HCT116 (cell line): ENCODE measurements around the gene TECPR1. TPM values are rescaled to one million over a fixed set of nuclear protein-coding genes. Genes with fewer than 3 reads are reported as not detected.

Source experiments
- ATAC-seq: fragments of 200-7000 bp; cut with Tn5 transposase; 2 replicates; pipeline ENCODE4 v1.9.1; 2020; ENCODE audit warnings: mild to moderate bottlenecking, moderate library complexity
- BruUV-seq: library from RNA; stranded (reverse); fragments of 400-500 nt; replicated peaks from 2 replicates; lab custom pipeline; 2021; lab: Mats Ljungman, UMichigan
- CTCF ChIA-PET: fragments of 300-600 bp; sonication (Branson Sonifier 250); formaldehyde crosslinking; loops from one replicate; lab custom pipeline; 2021; ENCODE audit warnings: antibody characterized with exemption; lab: Charles Lee
- POLR2A ChIA-PET: fragments of 300-600, 350-600 bp; sonication (Branson Sonifier 250); formaldehyde crosslinking; loops from one replicate; lab custom pipeline; 2021; ENCODE audit warnings: antibody characterized with exemption; lab: Charles Lee
- RAD21 ChIA-PET, 2 experiments: fragments of 300-600 bp; sonication (Branson Sonifier 250); formaldehyde crosslinking; loops; one replicate each; lab custom pipeline; 2023; ENCODE audit warnings: low total read pairs in 2 of 2; ENCODE audit not compliant: uncharacterized antibody in 2 of 2, unreplicated experiment in 2 of 2, low non-redundant PET in 1 of 2; lab: Charles Lee
- DNase-seq: peaks from one replicate; pipeline ENCODE4 v3.0.0-alpha.2; 2010; ENCODE audit warnings: low read depth, low spot score
- H2AFZ ChIP-seq: fragments of 200-600 bp; shearing (Covaris generic), sonication (generic); 2 replicates; pipeline ENCODE4 v1.6.1; 2017; ENCODE audit warnings: low read depth, mixed run types, mixed read lengths, antibody characterized with exemption, low read length; ENCODE audit not compliant: poor library complexity, severe bottlenecking
- H3K27ac ChIP-seq: 2 replicates; pipeline ENCODE4 v1.5.1; 2012; ENCODE audit warnings: low read depth, low read length
- H3K27me3 ChIP-seq: fragments of 200-600 bp; sonication (generic); 2 replicates; pipeline ENCODE4 v1.6.1; 2016; ENCODE audit warnings: mixed run types, low read length, mixed read lengths; ENCODE audit not compliant: insufficient read depth
- H3K36me3 ChIP-seq, 2 experiments: fragments of 200-500 bp in 1 of 2; fragments of 200-600 bp in 1 of 2; sonication (Bioruptor generic) in 1 of 2; sonication (generic) in 1 of 2; 2 replicates each; pipeline versions ENCODE4 v1.5.1 to v1.6.1; 2014 to 2016; ENCODE audit warnings: low read length in 2 of 2, inconsistent platforms in 1 of 2, mixed read lengths in 1 of 2, mixed run types in 1 of 2; ENCODE audit not compliant: insufficient read depth in 2 of 2, control insufficient read depth in 1 of 2
- H3K4me1 ChIP-seq, 2 experiments: fragments of 200-600 bp in 1 of 2; sonication (generic) in 1 of 2; 2 replicates each; pipeline versions ENCODE4 v1.5.1 to v1.6.1; 2012 to 2017; ENCODE audit warnings: low read length in 2 of 2, inconsistent platforms in 1 of 2, mild to moderate bottlenecking in 1 of 2, mixed read lengths in 1 of 2, mixed run types in 1 of 2, moderate library complexity in 1 of 2; ENCODE audit not compliant: insufficient read depth in 2 of 2, control insufficient read depth in 1 of 2
- H3K4me2 ChIP-seq: fragments of 200-600 bp; sonication (generic); 2 replicates; pipeline ENCODE4 v1.6.1; 2017; ENCODE audit warnings: mixed run types, low read length, mixed read lengths
- H3K4me3 ChIP-seq, 2 experiments: fragments of 200-600 bp in 1 of 2; sonication (generic) in 1 of 2; replicated peaks in 1 of 2; 2 replicates each; pipeline ENCODE4 v1.5.1; 2011 to 2016; ENCODE audit warnings: low read length in 2 of 2, control low read depth in 1 of 2, low read depth in 1 of 2, mild to moderate bottlenecking in 1 of 2, mixed read lengths in 1 of 2, mixed run types in 1 of 2
- H3K79me2 ChIP-seq: fragments of 200-600 bp; sonication (generic); 2 replicates; pipeline ENCODE4 v1.6.1; 2017; ENCODE audit warnings: mild to moderate bottlenecking, mixed run types, low read length, moderate library complexity, mixed read lengths; ENCODE audit not compliant: insufficient read depth
- H3K9ac ChIP-seq: fragments of 200-600 bp; sonication (generic); 2 replicates; pipeline ENCODE4 v1.6.1; 2016; ENCODE audit warnings: low read length, mixed read lengths
- H3K9me2 ChIP-seq: fragments of 200-600 bp; sonication (generic), shearing (Covaris generic); 2 replicates; pipeline ENCODE4 v1.6.1; 2017; ENCODE audit warnings: mixed run types, mild to moderate bottlenecking, moderate library complexity; ENCODE audit not compliant: insufficient read depth
- H3K9me3 ChIP-seq, 2 experiments: fragments of 200-500 bp in 1 of 2; fragments of 200-600 bp in 1 of 2; sonication (Bioruptor generic) in 1 of 2; sonication (generic) in 1 of 2; 2 replicates each; pipeline ENCODE4 v1.6.1; 2014 to 2017; ENCODE audit warnings: low read length in 2 of 2, mixed read lengths in 2 of 2, inconsistent platforms in 1 of 2, low read depth in 1 of 2, mild to moderate bottlenecking in 1 of 2, mixed run types in 1 of 2, moderate library complexity in 1 of 2; ENCODE audit not compliant: control insufficient read depth in 1 of 2, insufficient read depth in 1 of 2
- H4K20me1 ChIP-seq: fragments of 200-600 bp; sonication (generic), shearing (Covaris generic); 2 replicates; pipeline ENCODE4 v1.6.1; 2017; ENCODE audit warnings: mixed run types, mild to moderate bottlenecking, moderate library complexity; ENCODE audit not compliant: insufficient read depth
- CTCF ChIP-seq, 3 experiments: fragments of 200-600 bp in 1 of 3; sonication (generic) in 1 of 3; IDR thresholded peaks in 2 of 3; conservative IDR thresholded peaks in 1 of 3; 2 replicates each; pipeline ENCODE4 v1.5.1; 2012 to 2017; ENCODE audit warnings: low read depth in 2 of 3, low read length in 2 of 3, antibody characterized with exemption in 1 of 3, borderline replicate concordance in 1 of 3, control low read depth in 1 of 3, mild to moderate bottlenecking in 1 of 3, mixed read lengths in 1 of 3, mixed run types in 1 of 3, moderate library complexity in 1 of 3; ENCODE audit not compliant: insufficient read depth in 1 of 3
- RAD21 ChIP-seq: IDR thresholded peaks from 2 replicates; pipeline ENCODE4 v1.6.1; 2012; ENCODE audit warnings: low read depth, mild to moderate bottlenecking
- REST ChIP-seq: IDR thresholded peaks from 2 replicates; pipeline ENCODE4 v1.6.1; 2012; ENCODE audit warnings: low read depth
- intact Hi-C: fragments of 100-400 bp; cut with micrococcal nuclease; formaldehyde crosslinking; loops from 2 replicates; pipeline ENCODE4 v1.10.0; 2022
- total RNA-seq: library from RNA; stranded (reverse); gene quantifications from one replicate; pipeline ENCODE4 v1.2.1, GENCODE V29; 2021; ENCODE audit not compliant: unreplicated experiment

Gene TECPR1
- total RNA-seq, 1 experiment from 2014 or later, result 19.9 TPM

- Histone ChIP-seq H4K20me1 (no peaks in the 10 kb centered on the region), H3K9ac (no peak overlapping the region), H2AFZ (no peak overlapping the region), H3K4me2 (no peak overlapping the region), H3K4me3 (no peak overlapping the region), H3K27ac (no peak overlapping the region), H3K9me2 (no peaks in the 10 kb centered on the region), H3K79me2 (no peaks in the 10 kb centered on the region), H3K4me1 (peaks cover 6 to 11% of the 10 kb centered on the region in 2 experiments), H3K9me3 (no peaks in the 10 kb centered on the region), H3K27me3 (no peaks in the 10 kb centered on the region)
- ChIA-PET RAD21 (interaction anchor here in 1 of 2 experiments (1.1 kb wide), 1 partner anchor 134 kb away, joined by 5 read pairs; the partner anchor contains the start of gene BAIAP2L1), CTCF (interaction anchor here (0.8 to 1.3 kb wide), 2 partner anchors 12 to 14 kb away, joined by 3 read pairs; no protein-coding TSS in a partner anchor), POLR2A (interaction anchor here (1.1 to 1.5 kb wide), 2 partner anchors 10 to 23 kb away, joined by 3 to 4 read pairs; no protein-coding TSS in a partner anchor)
- DNase-seq, result no peak
- intact Hi-C loops, result no loop called here
- TF ChIP-seq RAD21 (peak; percentile 56), CTCF (IDR thresholded peaks at IDR 0.05 in 2 of 3, conservative IDR thresholded peaks at IDR 0.05 in 1 of 3; ENCODE audit: borderline replicate concordance in 1 of 3, insufficient read depth in 1 of 3, low read depth in 2 of 3, low read length in 2 of 3) (peak; percentile 19 to 48 (median 29); a peak in 3 of 6 replicates), REST (no peak)
- TF ChIP-seq, all 23 proteins: peak for 2
- BruUV-seq, result no TSS peak
- ATAC-seq, result peak; percentile 53; the same call in 1 of the 2 replicates
- H3K36me3 ChIP-seq, result no peaks in the 10 kb centered on the region
Observed at GRCh38 chr7:98266840-98267239, 14.8 kb upstream of the TECPR1 start.
